Measurements from ENCODE around the gene DNAJB8.

The DNAJB8 gene

DNA sequence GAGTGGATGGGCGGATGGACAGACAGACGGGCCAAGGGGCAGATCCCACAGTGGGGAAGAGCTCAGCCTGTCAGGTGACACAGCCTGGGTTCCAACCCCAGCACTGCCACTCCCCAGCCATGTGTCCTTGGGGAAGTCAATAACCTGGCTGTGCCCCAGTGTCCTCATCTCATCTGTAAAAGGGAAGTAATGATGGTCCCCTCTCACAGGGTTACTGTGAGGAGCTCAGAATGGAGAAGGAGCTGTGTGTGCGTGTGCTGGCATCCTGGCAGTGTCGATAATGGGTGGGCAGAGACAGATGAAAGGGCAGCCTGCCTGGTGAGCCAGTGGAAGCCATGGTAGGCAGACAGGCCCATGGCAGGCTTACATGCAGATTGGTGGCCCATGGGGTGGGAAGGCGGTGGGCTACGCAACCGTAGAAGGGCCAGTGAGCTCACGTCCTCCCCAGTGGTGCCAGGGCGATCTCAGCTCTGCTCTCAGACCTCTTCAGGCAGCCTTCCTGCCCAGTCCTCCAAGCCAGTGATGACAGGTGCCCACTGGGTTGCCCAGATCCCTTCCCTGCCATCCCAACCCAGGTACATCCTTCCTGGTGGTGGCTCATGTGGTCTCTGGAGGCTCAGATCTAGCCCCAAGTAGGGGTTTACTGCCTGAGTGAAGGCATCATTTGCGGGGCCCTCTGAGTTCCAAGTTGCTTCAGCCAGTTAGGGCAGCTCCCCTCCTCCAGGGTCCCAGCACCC lies 2.3 kb upstream of the DNAJB8 start:
- Histone ChIP-seq H3F3A (ENCODE audit: control insufficient read depth, insufficient read depth) (no peaks in the 10 kb centered on the region), H3K79me2 (ENCODE audit: control insufficient read depth, low read length) (no peaks in the 10 kb centered on the region), H3K27me3 (ENCODE audit: control insufficient read depth, low read length) (0 out of 2 replicates have a peak, but pooled peaks cover 3% of the 10 kb centered on the region), H4K20me1 (ENCODE audit: control insufficient read depth, insufficient read depth, low read depth, low read length) (no peaks in the 10 kb centered on the region), H3K4me3 (ENCODE audit: low read length) (no peak overlapping the region), H3K9me3 (ENCODE audit: control insufficient read depth, insufficient read depth, low read length) (no peaks in the 10 kb centered on the region), H3K27ac (ENCODE audit: low read depth, low read length) (no peak overlapping the region), H3K9me2 (replicated peaks; ENCODE audit: control insufficient read depth, low read length) (no peaks in the 10 kb centered on the region), H3K4me2 (ENCODE audit: low read length) (no peak overlapping the region), H3K4me1 (ENCODE audit: control insufficient read depth, low read length) (no peaks in the 10 kb centered on the region), H3K36me3 (ENCODE audit: control insufficient read depth, low read length) (no peaks in the 10 kb centered on the region)
- no peak for TF ChIP-seq CTCF (IDR thresholded peaks at IDR 0.05; ENCODE audit: low read depth, low read length, poor library complexity, severe bottlenecking)
- TF ChIP-seq EZH2phosphoT487 (IDR thresholded peaks at IDR 0.05; ENCODE audit: borderline replicate concordance, low read length): no peak

DNA sequence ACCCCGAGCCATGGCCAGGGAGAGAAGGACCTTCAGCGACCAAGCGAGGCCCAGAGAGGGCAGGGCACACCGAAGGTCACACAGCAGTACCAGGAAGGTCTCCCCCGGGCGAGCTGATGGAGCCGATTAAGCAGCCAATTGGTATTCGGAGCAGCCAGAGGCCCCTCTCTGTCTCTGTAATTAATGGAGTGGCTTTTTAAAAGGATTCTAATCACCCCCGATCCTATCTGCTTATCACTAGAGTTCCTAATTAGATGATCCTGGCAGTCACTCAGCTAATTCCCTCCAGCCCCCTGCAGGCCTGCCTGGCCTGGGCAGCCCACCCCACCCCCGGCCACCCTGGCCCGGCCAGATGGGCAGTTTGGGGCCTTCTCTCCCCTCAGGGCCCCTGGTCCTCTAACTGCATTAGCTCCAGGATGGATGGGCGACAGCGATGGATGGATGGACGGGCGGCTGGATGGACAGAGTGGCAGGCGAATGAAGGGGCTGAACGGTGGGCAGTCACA lies 1.6 kb upstream of the DNAJB8 start:
- Histone ChIP-seq H3K79me2 (ENCODE audit: control insufficient read depth, low read length) (no peaks in the 10 kb centered on the region), H4K20me1 (ENCODE audit: control insufficient read depth, insufficient read depth, low read depth, low read length) (no peaks in the 10 kb centered on the region), H3K27ac (ENCODE audit: low read depth, low read length) (no peak overlapping the region), H3K4me2 (ENCODE audit: low read length) (no peak overlapping the region), H3K27me3 (ENCODE audit: control insufficient read depth, low read length) (0 out of 2 replicates have a peak, but pooled peaks cover 3% of the 10 kb centered on the region), H3F3A (ENCODE audit: control insufficient read depth, insufficient read depth) (no peaks in the 10 kb centered on the region), H3K36me3 (ENCODE audit: control insufficient read depth, low read length) (no peaks in the 10 kb centered on the region), H3K4me3 (ENCODE audit: low read length) (no peak overlapping the region), H3K9me2 (replicated peaks; ENCODE audit: control insufficient read depth, low read length) (no peaks in the 10 kb centered on the region), H3K4me1 (ENCODE audit: control insufficient read depth, low read length) (no peaks in the 10 kb centered on the region), H3K9me3 (ENCODE audit: control insufficient read depth, insufficient read depth, low read length) (no peaks in the 10 kb centered on the region)
- no peak for TF ChIP-seq EZH2phosphoT487 (IDR thresholded peaks at IDR 0.05; ENCODE audit: borderline replicate concordance, low read length)

DNA sequence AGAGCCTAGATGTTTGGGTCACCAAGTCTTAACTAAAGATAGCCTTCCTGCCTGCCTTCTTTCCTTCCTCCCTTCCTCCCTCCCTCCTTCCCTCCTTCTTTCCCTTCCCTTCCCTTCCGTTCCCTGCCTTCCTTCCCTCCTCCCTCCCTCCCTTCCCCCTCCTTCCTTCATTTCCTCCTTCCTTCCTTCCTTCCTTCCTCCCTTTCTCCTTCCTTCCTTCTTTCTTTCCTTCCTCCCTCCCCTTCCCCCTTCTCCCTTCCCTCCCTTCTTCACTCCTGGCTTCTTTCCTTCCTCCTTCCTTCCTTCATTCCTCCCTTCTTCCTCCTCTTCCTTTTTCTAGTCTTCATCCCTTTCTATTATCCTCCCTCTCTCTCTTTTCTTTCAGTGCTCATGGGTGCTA lies 2.0 kb downstream of the DNAJB8 start:
- Histone ChIP-seq H3K9me3 (ENCODE audit: control insufficient read depth, insufficient read depth, low read length) (no peaks in the 10 kb centered on the region), H3K79me2 (ENCODE audit: control insufficient read depth, low read length) (no peaks in the 10 kb centered on the region), H3K4me1 (ENCODE audit: control insufficient read depth, low read length) (no peaks in the 10 kb centered on the region), H3K36me3 (ENCODE audit: control insufficient read depth, low read length) (no peaks in the 10 kb centered on the region), H3F3A (ENCODE audit: control insufficient read depth, insufficient read depth) (no peaks in the 10 kb centered on the region), H3K9me2 (replicated peaks; ENCODE audit: control insufficient read depth, low read length) (no peaks in the 10 kb centered on the region), H3K27me3 (ENCODE audit: control insufficient read depth, low read length) (0 out of 2 replicates have a peak, but pooled peaks cover 3% of the 10 kb centered on the region), H3K27ac (ENCODE audit: low read depth, low read length) (no peak overlapping the region), H3K4me2 (ENCODE audit: low read length) (no peak overlapping the region), H3K4me3 (ENCODE audit: low read length) (no peak overlapping the region), H4K20me1 (ENCODE audit: control insufficient read depth, insufficient read depth, low read depth, low read length) (no peaks in the 10 kb centered on the region)
- no peak for TF ChIP-seq CTCF (IDR thresholded peaks at IDR 0.05; ENCODE audit: low read depth, low read length, poor library complexity, severe bottlenecking)
- TF ChIP-seq EZH2phosphoT487 (IDR thresholded peaks at IDR 0.05; ENCODE audit: borderline replicate concordance, low read length): no peak

DNA sequence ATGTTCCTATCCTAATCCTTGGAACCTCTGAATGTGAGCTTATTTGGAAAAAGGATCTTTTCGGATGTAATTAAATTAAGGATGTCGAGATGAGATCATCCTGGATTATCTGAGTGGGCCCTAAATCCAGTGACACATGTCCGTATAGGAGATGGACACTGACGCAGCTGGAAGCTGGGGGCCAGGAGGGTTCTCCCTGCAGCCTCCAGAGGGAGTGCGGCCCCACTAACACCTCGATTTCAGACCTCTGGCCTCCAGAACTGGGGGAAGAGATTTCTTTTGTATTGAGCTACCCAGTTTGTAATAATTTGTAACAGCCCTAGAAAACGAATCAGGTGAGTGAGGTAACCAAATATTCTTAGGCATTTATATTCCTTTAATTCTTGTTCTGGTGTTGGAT lies 2.5 kb downstream of the DNAJB8 start:
- no peaks in the 10 kb centered on the region for H3K9me2 ChIP-seq (replicated peaks; ENCODE audit: control insufficient read depth, low read length)
- H3K4me1 ChIP-seq (ENCODE audit: control insufficient read depth, low read length): no peaks in the 10 kb centered on the region
- H3K79me2 ChIP-seq (ENCODE audit: control insufficient read depth, low read length): no peaks in the 10 kb centered on the region
- 0 out of 2 replicates have a peak, but pooled peaks cover 3% of the 10 kb centered on the region for H3K27me3 ChIP-seq (ENCODE audit: control insufficient read depth, low read length)
- no peak overlapping the region for H3K27ac ChIP-seq (ENCODE audit: low read depth, low read length)
- TF ChIP-seq CTCF (IDR thresholded peaks at IDR 0.05; ENCODE audit: low read depth, low read length, poor library complexity, severe bottlenecking) (no peak), EZH2phosphoT487 (IDR thresholded peaks at IDR 0.05; ENCODE audit: borderline replicate concordance, low read length) (no peak)
- H3K4me2 ChIP-seq (ENCODE audit: low read length): no peak overlapping the region
- no peaks in the 10 kb centered on the region for H3F3A ChIP-seq (ENCODE audit: control insufficient read depth, insufficient read depth)
- no peaks in the 10 kb centered on the region for H3K36me3 ChIP-seq (ENCODE audit: control insufficient read depth, low read length)
- H3K4me3 ChIP-seq (ENCODE audit: low read length): no peak overlapping the region
- no peaks in the 10 kb centered on the region for H4K20me1 ChIP-seq (ENCODE audit: control insufficient read depth, insufficient read depth, low read depth, low read length)
- no peaks in the 10 kb centered on the region for H3K9me3 ChIP-seq (ENCODE audit: control insufficient read depth, insufficient read depth, low read length)
